Fibroblast of upper back skin (primary cell): ENCODE results near the gene ZBTB18.

ENCODE experiments used
- DNase-seq: peaks from one replicate; pipeline ENCODE4 v3.0.0-alpha.2; 2013

The ZBTB18 gene

GRCh38 chr1:244092293-244092963 lies 41.3 kb downstream of the ZBTB18 start:
- peak; percentile 89 for DNase-seq

- DNase-seq: no peak
Measured at GRCh38 chr1:244092964-244093638, 42.0 kb downstream of the ZBTB18 start.

- DNase-seq: no peak
Measured at GRCh38 chr1:244094880-244095528, 43.9 kb downstream of the ZBTB18 start.

GRCh38 chr1:244095529-244095911 lies 44.4 kb downstream of the ZBTB18 start:
- DNase-seq: no peak

- DNase-seq: no peak
Measured at GRCh38 chr1:244096066-244096610, 45.1 kb downstream of the ZBTB18 start.

GRCh38 chr1:244096691-244097090 lies 45.6 kb downstream of the ZBTB18 start:
- no peak for DNase-seq

- peak; percentile 32 for DNase-seq
Measured at GRCh38 chr1:244097523-244098405, 46.7 kb downstream of the ZBTB18 start.

- DNase-seq: no peak
Measured at GRCh38 chr1:244099258-244099930, 48.3 kb downstream of the ZBTB18 start.

- DNase-seq: no peak
Measured at GRCh38 chr1:244100276-244100675, 49.2 kb downstream of the ZBTB18 start.

- DNase-seq: peak; percentile 92
Measured at GRCh38 chr1:244100704-244101453, 49.8 kb downstream of the ZBTB18 start.

GRCh38 chr1:244102046-244102445 lies 51.0 kb downstream of the ZBTB18 start:
- DNase-seq: no peak

- no peak for DNase-seq
Measured at GRCh38 chr1:244102468-244102867, 51.4 kb downstream of the ZBTB18 start.

GRCh38 chr1:244104309-244105060 lies 53.4 kb downstream of the ZBTB18 start:
- DNase-seq: peak; percentile 96

- no peak for DNase-seq
Measured at GRCh38 chr1:244106176-244106575, 55.1 kb downstream of the ZBTB18 start.
